NCI-H345 treated with DMSO at 0.1 percent for 48 hours (cell line): ENCODE results near the gene DNAH11.
"Not testable (repeated sequence)": the region's sequence is repeated elsewhere in the genome, so short reads cannot be mapped to it uniquely, and the experiment has no call there.

Experiments
- DNase-seq: peaks from one replicate; lab custom pipeline; 2025; ENCODE audit not compliant: unreplicated experiment; lab: John Stamatoyannopoulos, UW

The DNAH11 gene

GRCh38 chr7:21768279-21768678 lies 225.4 kb downstream of the DNAH11 start:
- DNase-seq: no peak

GRCh38 chr7:21771266-21771665 lies 228.4 kb downstream of the DNAH11 start:
- no peak for DNase-seq

- peak; percentile 28 for DNase-seq
Observed at GRCh38 chr7:21771906-21772610, 229.2 kb downstream of the DNAH11 start.

GRCh38 chr7:21773326-21773725 lies 230.5 kb downstream of the DNAH11 start:
- no peak for DNase-seq

GRCh38 chr7:21777921-21778320 lies 235.1 kb downstream of the DNAH11 start:
- DNase-seq: no peak

GRCh38 chr7:21778953-21779352 lies 236.1 kb downstream of the DNAH11 start:
- DNase-seq: no peak

GRCh38 chr7:21782996-21783395 lies 240.2 kb downstream of the DNAH11 start:
- DNase-seq: no peak

- no peak for DNase-seq
Observed at GRCh38 chr7:21784989-21785388, 242.2 kb downstream of the DNAH11 start.

- DNase-seq: no peak
Observed at GRCh38 chr7:21805791-21806190, 263.0 kb downstream of the DNAH11 start.

GRCh38 chr7:21806388-21806787 lies 263.5 kb downstream of the DNAH11 start:
- no peak for DNase-seq

GRCh38 chr7:21819048-21819447 lies 276.2 kb downstream of the DNAH11 start:
- no peak for DNase-seq

GRCh38 chr7:21828841-21829240 lies 286.0 kb downstream of the DNAH11 start:
- no peak for DNase-seq

GRCh38 chr7:21829731-21830130 lies 286.9 kb downstream of the DNAH11 start:
- no peak for DNase-seq

- DNase-seq: no peak
Observed at GRCh38 chr7:21844742-21845141, 301.9 kb downstream of the DNAH11 start.

- DNase-seq: no peak
Observed at GRCh38 chr7:21850531-21851285, 307.9 kb downstream of the DNAH11 start.

- no peak for DNase-seq
Observed at GRCh38 chr7:21851559-21851967, 308.7 kb downstream of the DNAH11 start.

- DNase-seq: not testable (repeated sequence)
Observed at GRCh38 chr7:21865631-21866204, 322.9 kb downstream of the DNAH11 start.

GRCh38 chr7:21866731-21867130 lies 323.9 kb downstream of the DNAH11 start:
- no peak for DNase-seq

- DNase-seq: no peak
Observed at GRCh38 chr7:21867226-21867625, 324.4 kb downstream of the DNAH11 start.

GRCh38 chr7:21867816-21868575 lies 325.2 kb downstream of the DNAH11 start:
- no peak for DNase-seq

GRCh38 chr7:21868576-21868850 lies 325.7 kb downstream of the DNAH11 start:
- DNase-seq: no peak
